ENCODE data around the gene WFIKKN1.

Gene WFIKKN1

DNA sequence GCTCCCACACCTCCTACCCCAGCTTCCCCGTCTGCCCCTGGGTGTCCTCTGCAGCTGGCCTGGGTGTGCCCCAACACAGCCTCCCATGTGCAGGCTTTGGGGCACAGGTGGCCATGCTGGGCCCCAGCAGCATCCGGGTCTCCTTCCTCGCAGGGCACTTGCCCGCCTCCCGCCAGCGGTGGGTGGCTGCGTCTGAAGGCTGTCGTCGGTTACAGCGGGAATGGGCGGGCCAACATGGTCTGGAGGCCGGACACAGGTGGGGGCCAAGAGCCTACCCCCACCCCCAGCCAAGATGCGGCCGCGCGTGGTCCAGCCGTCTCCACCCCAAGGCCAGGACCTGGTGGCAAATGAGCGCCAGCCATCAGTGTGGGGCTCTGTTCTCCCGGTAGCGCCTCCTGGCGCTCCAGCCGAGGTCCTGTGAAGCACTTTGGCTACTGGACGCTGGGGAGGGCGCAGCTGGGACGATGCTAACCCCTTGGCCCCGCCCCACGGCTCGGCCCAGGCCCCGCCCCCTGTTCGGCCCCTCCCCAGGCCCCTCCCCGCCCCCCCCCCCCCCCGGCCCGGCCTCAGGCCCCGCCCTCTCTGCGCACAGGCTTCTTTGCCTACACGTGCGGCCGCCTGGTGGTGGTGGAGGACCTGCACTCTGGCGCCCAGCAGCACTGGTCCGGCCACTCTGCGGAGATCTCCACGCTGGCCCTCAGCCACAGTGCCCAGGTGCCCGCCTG is 29.8 kb downstream of the WFIKKN1 start:
- Histone ChIP-seq H3K9ac (peak overlapping the region; percentile 53; the same call in 1 of the 2 replicates), H3K4me1 (peaks cover 43% of the 10 kb centered on the region), H3K27me3 (no peaks in the 10 kb centered on the region), H4K20me1 (no peaks in the 10 kb centered on the region), H3K9me3 (no peaks in the 10 kb centered on the region), H3K4me3 (0 out of 2 replicates have a peak overlapping the region, but pooled peaks have one; percentile 33), H3K36me3 (peaks cover 51% of the 10 kb centered on the region), H3K4me2 (peak overlapping the region; percentile 70), H3K27ac (peak overlapping the region; percentile 68)
- TF ChIP-seq Cebpa-rat (IDR thresholded peaks at IDR 0.05): no peak

DNA sequence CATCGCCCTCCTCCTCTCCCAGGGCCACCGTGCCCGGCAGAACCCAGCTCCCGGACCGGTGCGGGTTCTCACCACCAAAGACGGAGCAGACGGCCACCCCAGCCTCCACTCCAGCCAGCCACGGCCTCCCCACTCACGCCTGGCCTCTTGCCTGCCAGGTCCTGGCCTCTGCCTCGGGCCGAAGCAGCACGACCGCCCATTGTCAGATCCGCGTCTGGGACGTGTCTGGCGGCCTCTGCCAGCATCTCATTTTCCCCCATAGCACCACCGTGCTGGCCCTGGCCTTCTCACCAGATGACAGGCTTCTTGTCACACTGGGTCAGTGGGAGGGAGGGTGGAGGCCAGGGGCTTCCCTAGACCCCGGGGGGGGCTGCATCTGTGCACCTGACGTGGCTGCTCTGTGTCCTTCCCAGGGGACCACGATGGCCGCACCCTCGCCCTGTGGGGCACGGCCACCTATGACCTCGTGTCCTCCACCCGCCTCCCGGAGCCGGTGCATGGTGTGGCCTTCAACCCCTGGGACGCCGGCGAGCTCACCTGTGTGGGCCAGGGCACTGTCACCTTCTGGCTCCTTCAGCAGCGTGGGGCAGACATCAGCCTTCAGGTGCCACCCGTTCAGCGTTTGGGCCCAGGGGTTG is 30.5 kb downstream of the WFIKKN1 start:
- no peak for TF ChIP-seq Cebpa-rat (IDR thresholded peaks at IDR 0.05)
- H3K36me3 ChIP-seq: peaks cover 46% of the 10 kb centered on the region
- H3K4me1 ChIP-seq: peaks cover 46% of the 10 kb centered on the region
- H3K4me2 ChIP-seq: peak overlapping the region; percentile 65
- H4K20me1 ChIP-seq: no peaks in the 10 kb centered on the region
- peak overlapping the region; percentile 63 for H3K27ac ChIP-seq
- no peaks in the 10 kb centered on the region for H3K9me3 ChIP-seq
- peak overlapping the region; percentile 53; the same call in 1 of the 2 replicates for H3K9ac ChIP-seq
- H3K27me3 ChIP-seq: no peaks in the 10 kb centered on the region
- 0 out of 2 replicates have a peak overlapping the region, but pooled peaks have one; percentile 33 for H3K4me3 ChIP-seq

DNA sequence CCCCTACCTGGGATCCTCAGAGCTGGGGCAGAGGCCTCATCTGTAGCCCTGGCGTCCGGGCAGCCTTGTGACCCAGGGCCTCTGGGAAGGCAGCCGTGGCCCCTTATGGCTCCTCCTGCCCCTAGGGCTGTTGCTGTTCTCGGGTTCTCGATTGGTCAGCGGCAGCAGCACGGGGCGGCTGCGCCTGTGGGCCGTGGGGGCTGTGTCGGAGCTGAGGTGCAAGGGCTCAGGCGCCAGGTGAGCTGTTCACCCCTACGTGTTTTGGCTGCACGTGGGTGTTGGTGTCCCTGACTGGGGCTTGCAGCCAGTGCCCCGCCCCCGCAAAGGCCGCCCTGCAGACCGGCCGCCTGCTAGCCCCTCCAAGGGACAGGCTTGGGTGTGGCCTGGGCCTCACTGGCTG is 31.3 kb downstream of the WFIKKN1 start:
- H3K27me3 ChIP-seq: no peaks in the 10 kb centered on the region
- 0 out of 2 replicates have a peak overlapping the region, but pooled peaks have one; percentile 63 for H3K27ac ChIP-seq
- no peak for TF ChIP-seq Cebpa-rat (IDR thresholded peaks at IDR 0.05)
- H3K36me3 ChIP-seq: peaks cover 42% of the 10 kb centered on the region
- H3K9me3 ChIP-seq: no peaks in the 10 kb centered on the region
- no peak overlapping the region for H3K4me2 ChIP-seq
- peaks cover 53% of the 10 kb centered on the region for H3K4me1 ChIP-seq
- H4K20me1 ChIP-seq: no peaks in the 10 kb centered on the region
- H3K4me3 ChIP-seq: no peak overlapping the region
- 0 out of 2 replicates have a peak overlapping the region, but pooled peaks have one; percentile 6 for H3K9ac ChIP-seq

DNA sequence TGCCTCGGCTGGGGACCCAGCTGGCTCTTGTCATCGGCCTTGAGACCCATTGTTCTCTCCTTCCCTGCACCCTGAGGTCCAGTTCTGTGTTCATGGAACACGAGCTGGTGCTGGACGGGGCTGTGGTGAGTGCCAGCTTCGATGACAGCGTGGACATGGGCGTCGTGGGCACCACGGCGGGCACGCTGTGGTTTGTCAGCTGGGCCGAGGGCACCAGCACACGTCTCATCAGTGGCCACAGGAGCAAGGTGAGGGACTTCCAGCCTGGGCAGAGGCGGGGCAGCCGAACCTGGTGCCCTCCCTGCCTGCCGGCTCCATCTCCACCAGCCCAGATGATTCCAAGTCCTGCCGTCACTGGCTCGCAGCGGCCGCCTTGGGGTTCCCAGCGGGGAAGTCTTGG is 31.8 kb downstream of the WFIKKN1 start:
- Histone ChIP-seq H3K27me3 (no peaks in the 10 kb centered on the region), H3K9me3 (no peaks in the 10 kb centered on the region), H3K36me3 (peaks cover 37% of the 10 kb centered on the region), H3K9ac (no peak overlapping the region), H3K4me1 (peaks cover 58% of the 10 kb centered on the region), H4K20me1 (no peaks in the 10 kb centered on the region), H3K4me2 (no peak overlapping the region), H3K27ac (no peak overlapping the region), H3K4me3 (no peak overlapping the region)
- TF ChIP-seq Cebpa-rat (IDR thresholded peaks at IDR 0.05): no peak

- Histone ChIP-seq H3K27ac (peak overlapping the region; percentile 95; the same call in 1 of the 2 replicates), H4K20me1 (peaks cover 33% of the 10 kb centered on the region), H3K27me3 (no peaks in the 10 kb centered on the region), H3K4me3 (no peak overlapping the region), H3K36me3 (peaks cover 43% of the 10 kb centered on the region), H3K4me1 (peaks cover 58% of the 10 kb centered on the region), H3K4me2 (peak overlapping the region; percentile 26; the same call in 1 of the 2 replicates), H3K9me3 (no peaks in the 10 kb centered on the region), H3K9ac (0 out of 2 replicates have a peak overlapping the region, but pooled peaks have one; percentile 19)
- no peak for TF ChIP-seq Cebpa-rat (IDR thresholded peaks at IDR 0.05)
These were observed 35.8 kb downstream of the WFIKKN1 start for GRCh38 chr16:666572-666971.

DNA sequence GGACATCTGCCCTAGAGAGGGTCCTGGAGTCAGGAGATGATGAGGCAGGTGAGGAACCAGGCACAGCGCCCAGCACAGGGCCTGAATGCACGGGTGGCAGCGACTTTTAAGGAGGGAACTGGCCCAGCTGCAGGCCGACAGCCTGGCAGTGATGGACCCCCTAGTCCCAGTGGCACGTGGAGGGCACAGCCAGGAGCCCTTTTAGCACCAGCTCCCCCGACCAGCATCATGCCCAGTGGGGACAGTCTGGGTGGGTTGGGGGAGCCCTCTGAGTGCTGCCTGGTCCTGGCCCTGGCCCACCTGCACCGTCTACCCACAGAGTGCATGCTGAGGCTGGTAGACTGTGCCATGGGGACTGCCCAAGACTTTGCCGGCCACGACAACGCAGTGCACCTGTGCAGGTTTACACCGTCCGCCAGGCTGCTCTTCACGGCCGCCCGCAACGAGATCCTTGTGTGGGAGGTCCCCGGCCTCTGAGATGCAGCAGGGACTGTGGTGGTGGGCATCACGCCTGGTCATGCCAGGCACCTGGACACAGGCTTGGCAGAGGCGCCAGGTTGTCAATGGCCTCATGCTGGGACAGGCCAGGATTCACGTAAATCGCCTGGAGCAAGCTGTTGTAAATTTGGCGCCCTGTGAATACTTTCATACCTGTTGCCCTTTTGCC is 36.5 kb downstream of the WFIKKN1 start:
- peak overlapping the region; percentile 95 for H3K27ac ChIP-seq
- H3K9ac ChIP-seq: peak overlapping the region; percentile 99
- H3K4me1 ChIP-seq: peaks cover 53% of the 10 kb centered on the region
- peaks cover 37% of the 10 kb centered on the region for H4K20me1 ChIP-seq
- H3K4me3 ChIP-seq: peak overlapping the region; percentile 100
- no peaks in the 10 kb centered on the region for H3K27me3 ChIP-seq
- H3K9me3 ChIP-seq: no peaks in the 10 kb centered on the region
- peak overlapping the region; percentile 96 for H3K4me2 ChIP-seq
- no peak for TF ChIP-seq Cebpa-rat (IDR thresholded peaks at IDR 0.05)
- H3K36me3 ChIP-seq: peaks cover 43% of the 10 kb centered on the region

- no peak for TF ChIP-seq Cebpa-rat (IDR thresholded peaks at IDR 0.05)
- Histone ChIP-seq H3K4me1 (peaks cover 53% of the 10 kb centered on the region), H4K20me1 (peaks cover 44% of the 10 kb centered on the region), H3K36me3 (peaks cover 43% of the 10 kb centered on the region), H3K27ac (peak within 1 kb of the TSS; percentile 95), H3K4me3 (peak within 1 kb of the TSS; percentile 100), H3K9ac (peak within 1 kb of the TSS; percentile 99), H3K27me3 (no peaks in the 10 kb centered on the region), H3K4me2 (peak within 1 kb of the TSS; percentile 96), H3K9me3 (no peaks in the 10 kb centered on the region)
These were observed 37.2 kb downstream of the WFIKKN1 start, which contains the start of gene RHOT2 for GRCh38 chr16:667780-668518. Gene RHOT2, plus strand, starts transcription at chr16:668132. Its CDS starts 68 bp downstream, at chr16:668200.

GRCh38 chr16:668519-669171 is 37.9 kb downstream of the WFIKKN1 start:
- Histone ChIP-seq H3K4me3 (peak overlapping the region; percentile 100), H3K4me1 (peaks cover 48% of the 10 kb centered on the region), H4K20me1 (peaks cover 51% of the 10 kb centered on the region), H3K27me3 (no peaks in the 10 kb centered on the region), H3K4me2 (peak overlapping the region; percentile 96), H3K9me3 (no peaks in the 10 kb centered on the region), H3K36me3 (peaks cover 50% of the 10 kb centered on the region), H3K9ac (peak overlapping the region; percentile 99), H3K27ac (peak overlapping the region; percentile 95)
- TF ChIP-seq Cebpa-rat (IDR thresholded peaks at IDR 0.05): no peak

DNA sequence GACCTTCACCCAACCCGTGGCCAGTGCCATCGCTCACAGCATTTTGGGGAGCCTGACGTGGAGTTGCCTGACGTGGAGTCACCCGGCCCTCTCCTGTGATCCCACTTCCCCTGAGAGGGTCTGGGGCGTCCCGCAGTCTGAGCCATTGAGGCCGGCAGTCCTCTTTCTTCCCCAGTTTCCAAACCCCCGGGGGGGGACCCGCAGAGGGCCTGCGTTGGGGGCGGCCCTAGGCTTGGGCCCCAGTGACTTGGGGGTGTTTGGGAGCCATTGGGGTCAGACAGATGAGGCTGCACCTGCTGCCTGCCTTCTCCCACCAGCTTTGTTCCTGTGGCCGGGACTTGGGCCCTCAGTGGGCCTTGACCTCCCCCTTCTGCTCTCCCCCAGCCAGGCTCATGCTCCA is 38.9 kb downstream of the WFIKKN1 start:
- H3K36me3 ChIP-seq: peaks cover 60% of the 10 kb centered on the region
- H3K27me3 ChIP-seq: peaks cover 5% of the 10 kb centered on the region
- H4K20me1 ChIP-seq: peaks cover 61% of the 10 kb centered on the region
- no peak for TF ChIP-seq Cebpa-rat (IDR thresholded peaks at IDR 0.05)
- H3K27ac ChIP-seq: no peak overlapping the region
- no peak overlapping the region for H3K4me3 ChIP-seq
- H3K9ac ChIP-seq: peak overlapping the region; percentile 99
- H3K9me3 ChIP-seq: no peaks in the 10 kb centered on the region
- H3K4me1 ChIP-seq: peaks cover 39% of the 10 kb centered on the region
- H3K4me2 ChIP-seq: peak overlapping the region; percentile 96
